ENCODE data around the gene GAD1.
A peak's percentile ranks its signal among the peaks of the same experiment; 100 is the strongest.

GAD1 gene

GRCh38 chr2:170817093-170818035 is 677 bp downstream of the GAD1 start:
- H3K9ac ChIP-seq (ENCODE audit: low read length in 5 of 5), result no peak overlapping the region
- peaks cover 58 to 94% (median 82%) of the 10 kb centered on the region in 5 donors for H3K27me3 ChIP-seq (ENCODE audit: control insufficient read depth in 5 of 5, insufficient read depth in 4 of 5, low read length in 5 of 5)
- H3K27ac ChIP-seq (ENCODE audit: low read depth, low read length), result no peak overlapping the region
- no peaks in the 10 kb centered on the region for H3K36me3 ChIP-seq (ENCODE audit: control insufficient read depth in 5 of 5, insufficient read depth in 5 of 5, low read length in 5 of 5)
- H3K4me1 ChIP-seq (ENCODE audit: control insufficient read depth in 5 of 5, insufficient read depth in 5 of 5, low read length in 5 of 5), result peaks cover 1 to 72% (median 63%) of the 10 kb centered on the region in 5 donors
- H3K9me3 ChIP-seq (ENCODE audit: control insufficient read depth in 5 of 5, low read length in 5 of 5), result no peaks in the 10 kb centered on the region
- H3K4me3 ChIP-seq (ENCODE audit: low read depth in 1 of 5, low read length in 5 of 5), result peak overlapping the region; percentile 48 to 77 (median 53)

GRCh38 chr2:170818036-170818751 is 1.5 kb downstream of the GAD1 start:
- Histone ChIP-seq H3K9me3 (ENCODE audit: control insufficient read depth in 5 of 5, low read length in 5 of 5) (no peaks in the 10 kb centered on the region), H3K27ac (ENCODE audit: low read depth, low read length) (no peak overlapping the region), H3K4me3 (ENCODE audit: low read depth in 1 of 5, low read length in 5 of 5) (peak overlapping the region; percentile 47 to 77 (median 53)), H3K9ac (ENCODE audit: low read length in 5 of 5) (no peak overlapping the region), H3K27me3 (ENCODE audit: control insufficient read depth in 5 of 5, insufficient read depth in 4 of 5, low read length in 5 of 5) (peaks cover 60 to 99% (median 87%) of the 10 kb centered on the region in 5 donors), H3K4me1 (ENCODE audit: control insufficient read depth in 5 of 5, insufficient read depth in 5 of 5, low read length in 5 of 5) (peaks cover 5 to 80% (median 71%) of the 10 kb centered on the region in 5 donors), H3K36me3 (ENCODE audit: control insufficient read depth in 5 of 5, insufficient read depth in 5 of 5, low read length in 5 of 5) (no peaks in the 10 kb centered on the region)

DNA sequence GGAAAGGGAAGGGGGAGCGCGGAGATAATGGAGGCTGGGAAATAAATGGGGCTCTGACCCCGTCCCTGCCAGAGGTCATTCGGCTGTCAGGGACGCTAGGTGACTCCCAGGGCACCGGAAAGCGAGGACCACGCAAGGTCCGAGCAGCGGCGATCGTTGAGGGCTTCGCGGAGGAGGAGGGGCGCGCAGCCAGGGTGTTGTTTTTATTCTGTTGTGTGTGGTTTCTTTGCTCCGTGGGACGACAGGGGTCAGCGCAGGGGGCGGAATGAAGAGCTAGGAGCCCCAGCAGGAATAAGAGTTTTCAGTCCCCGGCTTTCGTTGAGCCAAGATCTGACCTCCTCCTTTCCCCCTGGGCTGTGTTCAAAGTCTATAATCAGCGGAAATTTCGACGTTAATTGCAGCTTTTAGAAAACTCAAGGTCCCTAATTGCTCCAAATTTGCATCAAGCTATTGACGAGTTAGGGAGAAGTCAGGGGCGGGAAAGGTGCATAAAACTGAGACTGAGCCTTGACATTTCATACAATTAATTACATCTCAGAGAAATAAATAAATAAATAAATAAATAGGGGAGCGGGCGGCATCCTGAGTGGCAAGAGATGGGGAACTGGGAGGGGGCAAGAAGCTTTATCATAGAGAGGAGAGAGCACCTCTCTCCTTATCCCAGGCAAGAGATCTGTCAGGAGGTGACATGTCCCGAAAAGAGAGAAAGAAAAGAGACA is 2.2 kb downstream of the GAD1 start:
- no peak overlapping the region for H3K27ac ChIP-seq (ENCODE audit: low read depth, low read length)

DNA sequence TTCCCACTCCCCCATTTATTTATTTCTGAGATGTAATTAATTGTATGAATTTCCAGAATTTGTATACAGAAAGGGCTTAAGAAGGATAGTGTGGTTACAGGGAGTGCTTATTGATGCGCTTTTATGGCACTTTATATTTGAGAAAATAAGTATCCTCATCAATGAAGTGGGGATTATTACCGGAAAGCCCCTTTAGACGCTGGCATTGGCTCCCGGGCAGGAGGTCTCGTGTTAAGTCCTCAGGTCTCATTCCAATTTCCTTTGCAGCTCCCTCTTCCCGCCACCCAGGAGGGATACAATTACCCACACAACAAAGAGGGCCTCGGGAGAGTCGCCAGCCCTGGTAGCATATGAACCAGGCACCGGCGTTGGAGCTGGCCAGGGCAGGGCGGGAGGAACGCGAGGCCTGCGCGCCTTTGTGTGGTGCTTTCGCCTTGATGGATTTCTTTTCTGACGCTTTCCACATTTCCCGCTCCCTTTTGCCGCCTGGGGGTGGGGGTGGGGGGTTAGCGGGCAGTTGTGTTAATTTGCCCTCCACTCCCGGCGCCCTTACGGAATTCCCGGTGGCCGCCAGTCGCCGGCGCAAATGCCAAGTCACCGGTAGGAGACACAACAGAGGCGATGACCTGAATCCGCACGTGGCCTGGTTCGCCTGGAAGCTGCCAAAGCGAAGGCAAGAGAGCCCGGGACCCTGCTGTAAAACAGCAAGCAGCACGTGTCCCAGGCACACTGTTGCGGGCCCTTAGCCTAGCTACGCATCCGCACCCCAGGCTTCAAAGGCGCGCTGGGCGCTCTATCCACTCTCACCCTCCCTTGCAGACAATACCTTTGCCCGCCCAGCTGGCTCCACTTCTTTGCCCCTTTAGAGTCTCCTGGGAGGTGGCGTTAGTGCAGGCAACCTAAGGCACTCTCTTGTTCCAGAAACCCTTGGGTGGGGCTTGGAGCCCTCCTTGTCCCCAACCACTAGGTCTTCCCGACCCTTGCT is 3.3 kb downstream of the GAD1 start:
- H3K27ac ChIP-seq (ENCODE audit: low read depth, low read length), result no peak overlapping the region
- no peaks in the 10 kb centered on the region for H3K9me3 ChIP-seq (ENCODE audit: control insufficient read depth in 5 of 5, low read length in 5 of 5)
- H3K9ac ChIP-seq (ENCODE audit: low read length in 5 of 5), result no peak overlapping the region
- no peaks in the 10 kb centered on the region for H3K36me3 ChIP-seq (ENCODE audit: control insufficient read depth in 5 of 5, insufficient read depth in 5 of 5, low read length in 5 of 5)
- H3K4me3 ChIP-seq (ENCODE audit: low read depth in 1 of 5, low read length in 5 of 5), result peak overlapping the region in 4 of 5 donors; percentile 11 to 62 (median 46)
- H3K27me3 ChIP-seq (ENCODE audit: control insufficient read depth in 5 of 5, insufficient read depth in 4 of 5, low read length in 5 of 5), result peaks cover 50 to 96% (median 82%) of the 10 kb centered on the region in 5 donors
- peaks cover 5 to 80% (median 78%) of the 10 kb centered on the region in 5 donors for H3K4me1 ChIP-seq (ENCODE audit: control insufficient read depth in 5 of 5, insufficient read depth in 5 of 5, low read length in 5 of 5)

More for the DNA sequence above, 2.2 kb downstream of the GAD1 start:
- H3K27me3 ChIP-seq (ENCODE audit: control insufficient read depth in 5 of 5, insufficient read depth in 4 of 5, low read length in 5 of 5), result peaks cover 59 to 96% (median 86%) of the 10 kb centered on the region in 5 donors
- H3K9me3 ChIP-seq (ENCODE audit: control insufficient read depth in 5 of 5, low read length in 5 of 5), result no peaks in the 10 kb centered on the region
- H3K9ac ChIP-seq (ENCODE audit: low read length in 5 of 5), result no peak overlapping the region
- H3K36me3 ChIP-seq (ENCODE audit: control insufficient read depth in 5 of 5, insufficient read depth in 5 of 5, low read length in 5 of 5), result no peaks in the 10 kb centered on the region
- H3K4me1 ChIP-seq (ENCODE audit: control insufficient read depth in 5 of 5, insufficient read depth in 5 of 5, low read length in 5 of 5), result peaks cover 5 to 82% (median 77%) of the 10 kb centered on the region in 5 donors
- H3K4me3 ChIP-seq (ENCODE audit: low read depth in 1 of 5, low read length in 5 of 5), result peak overlapping the region in 3 of 5 donors; percentile 6 to 28 (median 25)

DNA sequence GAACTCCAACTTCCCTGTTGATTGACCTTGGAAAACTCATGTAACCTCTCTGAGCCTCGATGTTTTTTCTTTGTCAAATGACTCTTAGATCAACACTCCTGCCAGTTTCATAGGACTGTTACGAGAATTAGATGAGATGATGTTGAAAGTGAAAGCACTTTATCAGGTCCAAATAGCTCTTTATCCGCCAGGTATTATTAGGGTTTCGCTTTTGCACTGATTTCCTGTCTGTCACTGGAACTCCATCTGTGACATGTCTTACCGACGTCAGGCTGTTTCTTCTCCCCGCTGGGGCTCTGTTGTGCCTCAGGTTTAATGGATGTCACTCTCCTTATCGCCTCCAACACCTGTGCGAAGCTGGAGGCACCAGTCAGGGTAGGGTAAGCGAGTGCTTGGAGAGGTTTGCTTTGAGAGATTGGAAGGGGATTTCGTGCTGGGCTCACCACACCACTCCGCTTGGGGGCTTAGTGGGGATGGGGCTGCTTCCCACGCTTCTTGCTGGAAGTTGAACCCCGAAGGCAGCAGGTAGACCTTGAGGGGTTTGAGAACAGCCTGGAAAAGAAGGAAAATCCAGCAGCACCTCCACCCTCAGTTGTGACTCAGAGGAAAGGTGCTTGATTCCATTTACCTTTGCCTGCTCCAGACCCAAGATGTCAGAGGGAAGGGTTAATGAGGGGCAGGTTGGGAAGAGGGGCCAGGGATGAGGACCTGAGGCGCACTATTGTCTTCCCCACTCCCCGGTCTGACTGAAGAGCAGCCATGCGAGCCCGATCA is 4.3 kb downstream of the GAD1 start:
- no peaks in the 10 kb centered on the region for H3K9me3 ChIP-seq (ENCODE audit: control insufficient read depth in 5 of 5, low read length in 5 of 5)
- H3K36me3 ChIP-seq (ENCODE audit: control insufficient read depth in 5 of 5, insufficient read depth in 5 of 5, low read length in 5 of 5), result no peaks in the 10 kb centered on the region
- no peak overlapping the region for H3K9ac ChIP-seq (ENCODE audit: low read length in 5 of 5)
- H3K27me3 ChIP-seq (ENCODE audit: control insufficient read depth in 5 of 5, insufficient read depth in 4 of 5, low read length in 5 of 5), result peaks cover 46 to 92% (median 79%) of the 10 kb centered on the region in 5 donors
- peak overlapping the region in 4 of 5 donors; percentile 11 to 62 (median 46) for H3K4me3 ChIP-seq (ENCODE audit: low read depth in 1 of 5, low read length in 5 of 5)
- peaks cover 4 to 72% (median 71%) of the 10 kb centered on the region in 5 donors for H3K4me1 ChIP-seq (ENCODE audit: control insufficient read depth in 5 of 5, insufficient read depth in 5 of 5, low read length in 5 of 5)
- H3K27ac ChIP-seq (ENCODE audit: low read depth, low read length), result no peak overlapping the region

GRCh38 chr2:170821531-170822289 is 5.0 kb downstream of the GAD1 start:
- no peak overlapping the region for H3K9ac ChIP-seq (ENCODE audit: low read length in 5 of 5)
- H3K4me3 ChIP-seq (ENCODE audit: low read depth in 1 of 5, low read length in 5 of 5), result peak overlapping the region in 4 of 5 donors; percentile 2 to 39 (median 34)
- no peaks in the 10 kb centered on the region for H3K36me3 ChIP-seq (ENCODE audit: control insufficient read depth in 5 of 5, insufficient read depth in 5 of 5, low read length in 5 of 5)
- H3K27ac ChIP-seq (ENCODE audit: low read depth, low read length), result no peak overlapping the region
- no peaks in the 10 kb centered on the region for H3K9me3 ChIP-seq (ENCODE audit: control insufficient read depth in 5 of 5, low read length in 5 of 5)
- H3K27me3 ChIP-seq (ENCODE audit: control insufficient read depth in 5 of 5, insufficient read depth in 4 of 5, low read length in 5 of 5), result peaks cover 41 to 88% (median 77%) of the 10 kb centered on the region in 5 donors
- H3K4me1 ChIP-seq (ENCODE audit: control insufficient read depth in 5 of 5, insufficient read depth in 5 of 5, low read length in 5 of 5), result peaks cover 4 to 66% (median 64%) of the 10 kb centered on the region in 5 donors

DNA sequence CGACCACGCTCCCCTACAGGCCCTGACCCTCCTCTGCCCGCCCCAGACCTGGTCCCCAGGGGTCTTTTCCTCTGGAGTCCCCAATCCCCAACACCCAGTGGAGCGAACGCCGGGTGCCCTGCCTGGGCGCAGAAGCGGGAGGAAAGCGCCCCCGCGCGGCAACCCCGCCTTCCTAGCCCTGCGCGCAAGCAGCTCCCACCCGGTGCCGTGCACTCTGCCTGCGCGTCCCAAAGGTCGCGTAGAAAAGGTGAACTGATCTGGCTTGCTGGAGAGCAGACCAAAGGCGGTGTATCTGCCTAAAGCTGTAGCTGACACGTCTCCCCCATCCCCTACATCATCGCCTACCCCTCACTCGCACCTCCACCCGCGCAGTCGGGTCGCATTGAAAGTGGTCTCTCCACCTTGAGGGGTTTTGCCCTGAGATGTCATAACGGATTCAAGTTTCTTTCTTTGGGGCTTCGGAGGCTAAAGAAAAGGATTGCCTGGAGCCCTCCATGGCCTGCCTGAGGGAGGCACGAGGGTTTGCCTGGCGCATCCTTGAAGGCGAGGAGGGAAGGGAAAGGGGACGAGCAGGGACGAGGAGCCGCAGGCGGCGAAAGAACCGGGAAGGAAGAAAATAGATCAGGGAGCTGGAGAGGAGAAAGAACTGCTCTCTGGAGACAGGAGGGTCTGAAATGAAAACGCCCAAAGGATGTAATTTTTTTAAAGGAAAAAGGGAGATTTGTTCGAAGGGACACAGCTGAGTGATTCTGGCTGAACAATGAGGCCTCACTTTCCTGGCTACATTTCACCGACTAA is 5.8 kb downstream of the GAD1 start:
- peaks cover 4 to 58% (median 56%) of the 10 kb centered on the region in 5 donors for H3K4me1 ChIP-seq (ENCODE audit: control insufficient read depth in 5 of 5, insufficient read depth in 5 of 5, low read length in 5 of 5)
- peak overlapping the region in 4 of 5 donors; percentile 44 to 79 (median 48) for H3K4me3 ChIP-seq (ENCODE audit: low read depth in 1 of 5, low read length in 5 of 5)
- H3K9ac ChIP-seq (ENCODE audit: low read length in 5 of 5), result no peak overlapping the region
- no peaks in the 10 kb centered on the region for H3K9me3 ChIP-seq (ENCODE audit: control insufficient read depth in 5 of 5, low read length in 5 of 5)
- H3K27me3 ChIP-seq (ENCODE audit: control insufficient read depth in 5 of 5, insufficient read depth in 4 of 5, low read length in 5 of 5), result peaks cover 41 to 88% (median 77%) of the 10 kb centered on the region in 5 donors
- H3K36me3 ChIP-seq (ENCODE audit: control insufficient read depth in 5 of 5, insufficient read depth in 5 of 5, low read length in 5 of 5), result no peaks in the 10 kb centered on the region
- no peak overlapping the region for H3K27ac ChIP-seq (ENCODE audit: low read depth, low read length)

All from subcutaneous abdominal adipose tissue (tissue), 5 donors.